WTC11 (cell line): ENCODE measurements around the gene GLYR1. TPM values are rescaled to one million over a fixed set of nuclear protein-coding genes. Genes with fewer than 3 reads are reported as not detected.

Experiments
- ATAC-seq: fragments of 200-7000 bp; cut with Tn5 transposase; 2 replicates; pipeline ENCODE4 v1.10.0; 2021; ENCODE audit warnings: mild to moderate bottlenecking, moderate library complexity
- CTCF ChIA-PET: fragments of 300-600 bp; sonication (Branson Sonifier 250); formaldehyde crosslinking; loops from one replicate; lab custom pipeline; 2021; ENCODE audit warnings: antibody characterized with exemption; lab: Charles Lee
- POLR2A ChIA-PET: fragments of 350-600 bp; sonication (Branson Sonifier 250); formaldehyde crosslinking; loops from one replicate; lab custom pipeline; 2021; ENCODE audit warnings: antibody characterized with exemption; lab: Charles Lee
- DNase-seq: peaks from one replicate; pipeline ENCODE4 v3.0.0; 2021; ENCODE audit warnings: low spot score
- H3K27ac Mint-ChIP-seq: 2 replicates; pipeline ENCODE4 v1.8.0; 2021; ENCODE audit warnings: mixed read lengths
- H3K27me3 Mint-ChIP-seq: 2 replicates; pipeline ENCODE4 v1.8.0; 2021; ENCODE audit warnings: low read depth, mild to moderate bottlenecking, moderate library complexity, mixed read lengths
- H3K36me3 Mint-ChIP-seq: 2 replicates; pipeline ENCODE4 v1.8.0; 2021; ENCODE audit warnings: mixed read lengths
- H3K4me1 Mint-ChIP-seq: 2 replicates; pipeline ENCODE4 v1.8.0; 2022; ENCODE audit warnings: mixed read lengths
- H3K4me3 Mint-ChIP-seq: 2 replicates; pipeline ENCODE4 v1.8.0; 2021; ENCODE audit warnings: mild to moderate bottlenecking, moderate library complexity, mixed read lengths
- H3K9me3 Mint-ChIP-seq: 2 replicates; pipeline ENCODE4 v1.8.0; 2021; ENCODE audit warnings: mixed read lengths
- AR ChIP-seq: fragments of 250-450 bp; sonication (Bioruptor Pico); IDR thresholded peaks from 2 replicates; pipeline ENCODE4 v1.9.0; 2021; ENCODE audit warnings: mild to moderate bottlenecking
- ATF2 ChIP-seq: sonication (generic); formaldehyde crosslinking; IDR thresholded peaks from 2 replicates; pipeline ENCODE4 v1.8.1; 2022; ENCODE audit warnings: low read depth, missing genetic modification reagents, borderline replicate concordance
- CREB1 ChIP-seq: sonication (generic); formaldehyde crosslinking; IDR thresholded peaks from 2 replicates; pipeline ENCODE4 v1.8.0; 2023; ENCODE audit warnings: mild to moderate bottlenecking, missing genetic modification reagents
- ETV6 ChIP-seq: sonication (generic); formaldehyde crosslinking; IDR thresholded peaks from 2 replicates; pipeline ENCODE4 v1.8.1; 2022; ENCODE audit warnings: mild to moderate bottlenecking, missing genetic modification reagents
- FOXP4 ChIP-seq: sonication (generic); formaldehyde crosslinking; IDR thresholded peaks from 2 replicates; pipeline ENCODE4 v1.8.0; 2022; ENCODE audit warnings: mild to moderate bottlenecking, missing genetic modification reagents
- GABPB1 ChIP-seq: sonication (generic); formaldehyde crosslinking; IDR thresholded peaks from 2 replicates; pipeline ENCODE4 v1.8.1; 2023; ENCODE audit warnings: mild to moderate bottlenecking, missing genetic modification reagents
- GRHL2 ChIP-seq: fragments of 250-450 bp; sonication (Bioruptor Pico); IDR thresholded peaks from 2 replicates; pipeline ENCODE4 v1.8.0; 2022; ENCODE audit warnings: mild to moderate bottlenecking, moderate library complexity; ENCODE audit not compliant: insufficient replicate concordance, severe bottlenecking
- IRF2 ChIP-seq: sonication (generic); formaldehyde crosslinking; IDR thresholded peaks from 2 replicates; pipeline ENCODE4 v1.8.0; 2022; ENCODE audit warnings: low read depth, missing genetic modification reagents, borderline replicate concordance
- JAZF1 ChIP-seq: fragments of 250-450 bp; sonication (Bioruptor Pico); IDR thresholded peaks from 2 replicates; pipeline ENCODE4 v1.9.0; 2021; ENCODE audit warnings: moderate library complexity, mild to moderate bottlenecking, inconsistent platforms
- MAX ChIP-seq: sonication (generic); formaldehyde crosslinking; IDR thresholded peaks from 2 replicates; pipeline ENCODE4 v1.8.0; 2022; ENCODE audit warnings: mild to moderate bottlenecking, missing genetic modification reagents
- NFATC4 ChIP-seq: fragments of 250-450 bp; sonication (Bioruptor Pico); IDR thresholded peaks from 2 replicates; pipeline ENCODE4 v1.9.0; 2021; ENCODE audit warnings: mild to moderate bottlenecking
- NFE2L1 ChIP-seq: sonication (generic); formaldehyde crosslinking; IDR thresholded peaks from 2 replicates; pipeline ENCODE4 v1.8.1; 2023; ENCODE audit warnings: missing genetic modification reagents
- NR1H2 ChIP-seq: sonication (generic); formaldehyde crosslinking; IDR thresholded peaks from 2 replicates; pipeline ENCODE4 v1.9.0; 2021; ENCODE audit warnings: mild to moderate bottlenecking, moderate library complexity, missing genetic modification reagents
- PRDM15 ChIP-seq: sonication (generic); formaldehyde crosslinking; IDR thresholded peaks from 2 replicates; pipeline ENCODE4 v1.8.0; 2022; ENCODE audit warnings: missing genetic modification reagents
- PREB ChIP-seq: sonication (generic); formaldehyde crosslinking; IDR thresholded peaks from 2 replicates; pipeline ENCODE4 v1.8.1; 2022; ENCODE audit warnings: mild to moderate bottlenecking, missing genetic modification reagents, moderate library complexity, borderline replicate concordance
- RELA ChIP-seq: sonication (generic); formaldehyde crosslinking; IDR thresholded peaks from 2 replicates; pipeline ENCODE4 v1.8.1; 2022; ENCODE audit warnings: missing genetic modification reagents, mild to moderate bottlenecking, borderline replicate concordance
- TEAD4 ChIP-seq: sonication (generic); formaldehyde crosslinking; IDR thresholded peaks from 2 replicates; pipeline ENCODE4 v1.8.0; 2022; ENCODE audit warnings: mild to moderate bottlenecking, missing genetic modification reagents
- ZBTB43 ChIP-seq: sonication (generic); formaldehyde crosslinking; IDR thresholded peaks from 2 replicates; pipeline ENCODE4 v1.8.1; 2023; ENCODE audit warnings: mild to moderate bottlenecking, missing genetic modification reagents
- ZNF121 ChIP-seq: sonication (generic); formaldehyde crosslinking; IDR thresholded peaks from 2 replicates; pipeline ENCODE4 v1.8.0; 2023; ENCODE audit warnings: missing genetic modification reagents
- ZNF138 ChIP-seq: sonication (generic); formaldehyde crosslinking; conservative IDR thresholded peaks from 2 replicates; pipeline ENCODE4 v1.8.1; 2022; ENCODE audit warnings: mild to moderate bottlenecking, moderate library complexity, missing genetic modification reagents
- ZNF423 ChIP-seq: fragments of 250-450 bp; sonication (Bioruptor Pico); IDR thresholded peaks from 2 replicates; pipeline ENCODE4 v2.1.2; 2022; ENCODE audit warnings: mild to moderate bottlenecking, moderate library complexity
- ZNF671 ChIP-seq: fragments of 250-450 bp; sonication (Bioruptor Pico); IDR thresholded peaks from 2 replicates; pipeline ENCODE4 v1.8.0; 2021; ENCODE audit warnings: mild to moderate bottlenecking
- total RNA-seq: library from RNA; stranded (reverse); gene quantifications from 3 replicates; pipeline ENCODE4 v1.2.3, GENCODE V29; 2021

The GLYR1 gene
- total RNA-seq, 1 experiment from 2014 or later = 103 TPM

- Mint-ChIP-seq H3K27me3 (no peaks in the 10 kb centered on the region), H3K36me3 (peaks cover 4% of the 10 kb centered on the region; the same call in 1 of the 2 replicates), H3K4me1 (peaks cover 7% of the 10 kb centered on the region), H3K4me3 (no peak overlapping the region), H3K27ac (no peak overlapping the region), H3K9me3 (no peaks in the 10 kb centered on the region)
- ChIA-PET POLR2A (interaction anchor here (0.6 to 0.7 kb wide), 3 partner anchors 8 to 45 kb away, joined by 3 to 12 read pairs (median 4); no protein-coding TSS in a partner anchor), CTCF (no interaction called here)
- TF ChIP-seq ZBTB43 (no peak), NFE2L1 (no peak), TEAD4 (CRISPR knock-in tag) (no peak), GRHL2 (no peak), ZNF671 (CRISPR knock-in tag) (no peak), NR1H2 (CRISPR knock-in tag) (no peak), ATF2 (CRISPR knock-in tag) (no peak), GABPB1 (no peak), RELA (CRISPR knock-in tag) (no peak), IRF2 (CRISPR knock-in tag) (no peak), ZNF138 (CRISPR knock-in tag) (no peak), FOXP4 (CRISPR knock-in tag) (no peak), PREB (CRISPR knock-in tag) (no peak), MAX (CRISPR knock-in tag) (no peak)
- DNase-seq (no peak), ATAC-seq (no peak)
These were observed 51.1 kb downstream of the GLYR1 start for GRCh38 chr16:4795828-4796572.

GRCh38 chr16:4795181-4795827 lies 51.8 kb downstream of the GLYR1 start, which contains the start of gene SMIM22:
TSS of gene SMIM22 (plus strand) at chr16:4795369. CDS start at chr16:4795735, 366 bp downstream.
- CTCF ChIA-PET = no interaction called here
- DNase-seq (no peak), ATAC-seq (peak; percentile 66)
- Mint-ChIP-seq H3K27ac (no peak within 1 kb of the TSS), H3K9me3 (no peaks in the 10 kb centered on the region), H3K36me3 (peaks cover 4% of the 10 kb centered on the region; the same call in 1 of the 2 replicates), H3K4me3 (no peak within 1 kb of the TSS), H3K4me1 (no peaks in the 10 kb centered on the region; the same call in 1 of the 2 replicates), H3K27me3 (no peaks in the 10 kb centered on the region)
- POLR2A ChIA-PET = interaction anchor here (0.7 kb wide), 1 partner anchor 9 kb away, joined by 3 read pairs; no protein-coding TSS in a partner anchor
- TF ChIP-seq PRDM15 (CRISPR knock-in tag) = no peak
- no peak for TF ChIP-seq NFATC4 (CRISPR knock-in tag)
- no peak for TF ChIP-seq ETV6 (CRISPR knock-in tag)
- no peak for TF ChIP-seq AR (CRISPR knock-in tag)
- no peak for TF ChIP-seq ZNF423
- no peak for TF ChIP-seq CREB1 (CRISPR knock-in tag)
- TF ChIP-seq ZNF121 (CRISPR knock-in tag) = no peak
- no peak for TF ChIP-seq JAZF1 (CRISPR knock-in tag)
- TF ChIP-seq, all 79 proteins: peak for 0
